GM23338 (cell line): Measurements from ENCODE around the gene MAST2. TPM values are rescaled to one million over a fixed set of nuclear protein-coding genes. Genes with fewer than 3 reads are reported as not detected.

Experiments
- ATAC-seq: fragments of 200-7000 bp; cut with Tn5 transposase; 3 replicates; pipeline ENCODE4 v1.9.1; 2020
- DNase-seq: peaks from one replicate; pipeline ENCODE4 v3.0.0-alpha.2; 2015; ENCODE audit warnings: low spot score
- H2AFZ ChIP-seq: fragments of 200-600 bp; sonication (generic); 2 replicates; pipeline ENCODE4 v1.8.0; 2016; ENCODE audit warnings: antibody characterized with exemption, mild to moderate bottlenecking, moderate library complexity
- H3F3A ChIP-seq: fragments of 200-600 bp; sonication (generic); replicated peaks from 2 replicates; pipeline ENCODE4 v1.8.0; 2017; ENCODE audit warnings: antibody characterized with exemption, mixed run types, low read depth
- H3K27ac ChIP-seq: fragments of 200-600 bp; sonication (generic); 2 replicates; pipeline ENCODE4 v1.6.1; 2016; ENCODE audit warnings: low read depth
- H3K27me3 ChIP-seq: fragments of 200-600 bp; sonication (generic); 2 replicates; pipeline ENCODE4 v1.8.0; 2016; ENCODE audit warnings: mild to moderate bottlenecking, mixed run types, moderate library complexity; ENCODE audit not compliant: insufficient read depth
- H3K36me3 ChIP-seq: fragments of 200-600 bp; sonication (generic); 2 replicates; pipeline ENCODE4 v1.8.0; 2016; ENCODE audit warnings: mild to moderate bottlenecking; ENCODE audit not compliant: insufficient read depth
- H3K4me1 ChIP-seq: fragments of 200-600 bp; sonication (generic); 2 replicates; pipeline ENCODE4 v1.8.0; 2016; ENCODE audit warnings: mild to moderate bottlenecking, moderate library complexity; ENCODE audit not compliant: insufficient read depth
- H3K4me2 ChIP-seq: fragments of 200-600 bp; sonication (generic); 2 replicates; pipeline ENCODE4 v1.7.1; 2017; ENCODE audit warnings: mixed run types
- H3K4me3 ChIP-seq: fragments of 200-600 bp; sonication (generic); 2 replicates; pipeline ENCODE4 v1.6.1; 2016; ENCODE audit warnings: mixed run types
- H3K79me2 ChIP-seq: fragments of 200-600 bp; sonication (generic); replicated peaks from 2 replicates; pipeline ENCODE4 v1.8.0; 2017; ENCODE audit warnings: mild to moderate bottlenecking; ENCODE audit not compliant: insufficient read depth
- H3K9me2 ChIP-seq: fragments of 200-600 bp; sonication (generic); 2 replicates; pipeline ENCODE4 v1.8.0; 2017; ENCODE audit not compliant: insufficient read depth
- H4K20me1 ChIP-seq: fragments of 200-600 bp; sonication (generic); replicated peaks from 2 replicates; pipeline ENCODE4 v1.8.0; 2017; ENCODE audit warnings: mild to moderate bottlenecking; ENCODE audit not compliant: insufficient read depth
- H3K27ac Mint-ChIP-seq: 2 replicates; pipeline ENCODE4 v1.8.0; 2020; ENCODE audit warnings: inconsistent platforms, mild to moderate bottlenecking, moderate library complexity, mixed read lengths
- H3K27me3 Mint-ChIP-seq: 3 replicates; pipeline ENCODE4 v1.8.0; 2022; ENCODE audit warnings: low read depth, mild to moderate bottlenecking, moderate library complexity, mixed read lengths, inconsistent platforms; ENCODE audit not compliant: insufficient read depth, poor library complexity
- H3K36me3 Mint-ChIP-seq: 3 replicates; pipeline ENCODE4 v1.8.0; 2021; ENCODE audit warnings: low read depth, mild to moderate bottlenecking, inconsistent platforms, moderate library complexity, mixed read lengths
- H3K4me1 Mint-ChIP-seq: 3 replicates; pipeline ENCODE4 v1.8.0; 2020; ENCODE audit warnings: mild to moderate bottlenecking, inconsistent platforms, mixed read lengths
- H3K4me3 Mint-ChIP-seq: 3 replicates; pipeline ENCODE4 v1.8.0; 2021; ENCODE audit warnings: moderate library complexity, mild to moderate bottlenecking, inconsistent platforms, mixed read lengths
- H3K9me3 Mint-ChIP-seq: 3 replicates; pipeline ENCODE4 v1.8.0; 2020; ENCODE audit warnings: moderate library complexity, mild to moderate bottlenecking, inconsistent platforms, mixed read lengths
- CREB1 ChIP-seq: fragments of 250-450 bp; sonication (Bioruptor Pico); IDR thresholded peaks from 2 replicates; pipeline ENCODE4 v1.5.0; 2020; ENCODE audit warnings: low read depth, mild to moderate bottlenecking, moderate library complexity
- CTCF ChIP-seq, 2 experiments: fragments of 200-600 bp in 1 of 2; sonication (generic) in 1 of 2; conservative IDR thresholded peaks; 2 replicates each; pipeline versions ENCODE4 v1.5.1 to v1.6.1; 2016 to 2017; ENCODE audit warnings: antibody characterized with exemption in 2 of 2, low read depth in 2 of 2, mild to moderate bottlenecking in 2 of 2, moderate library complexity in 1 of 2
- EZH2phosphoT487 ChIP-seq: fragments of 200-600 bp; sonication (generic); IDR thresholded peaks from one replicate; pipeline ENCODE4 v1.8.1; 2018; ENCODE audit warnings: antibody characterized with exemption; ENCODE audit not compliant: unreplicated experiment
- JUNB ChIP-seq: IDR thresholded peaks from one replicate; pipeline ENCODE4 v1.6.1; 2016; ENCODE audit warnings: antibody characterized with exemption; ENCODE audit not compliant: unreplicated experiment
- NANOG ChIP-seq: IDR thresholded peaks from 2 replicates; pipeline ENCODE4 v1.6.1; 2016; ENCODE audit warnings: antibody characterized with exemption, borderline replicate concordance
- POLR2AphosphoS5 ChIP-seq: IDR thresholded peaks from 2 replicates; pipeline ENCODE4 v1.6.1; 2016; ENCODE audit warnings: antibody characterized with exemption, low read depth
- REST ChIP-seq: IDR thresholded peaks from one replicate; pipeline ENCODE4 v1.6.1; 2018; ENCODE audit warnings: antibody characterized with exemption; ENCODE audit not compliant: unreplicated experiment
- STAT1 ChIP-seq: IDR thresholded peaks from one replicate; pipeline ENCODE4 v1.6.1; 2016; ENCODE audit warnings: antibody characterized with exemption; ENCODE audit not compliant: unreplicated experiment
- ZNF114 ChIP-seq: fragments of 250-450 bp; sonication (Bioruptor Pico); IDR thresholded peaks from 2 replicates; pipeline ENCODE4 v1.5.0; 2020; ENCODE audit warnings: mild to moderate bottlenecking, moderate library complexity
- ZNF331 ChIP-seq: fragments of 250-450 bp; sonication (Bioruptor Pico); IDR thresholded peaks from 2 replicates; pipeline ENCODE4 v1.5.0; 2020; ENCODE audit warnings: low read depth, mild to moderate bottlenecking, moderate library complexity
- ZNF462 ChIP-seq: fragments of 250-450 bp; sonication (Bioruptor Pico); IDR thresholded peaks from 2 replicates; pipeline ENCODE4 v1.5.0; 2020; ENCODE audit warnings: mild to moderate bottlenecking, moderate library complexity
- polyA plus RNA-seq: library from polyadenylated mRNA; unstranded; fragments of >200 nt; fragmentation: Nextera tagmentation; extraction: Ambion mirVana; gene quantifications from 2 replicates; pipeline ENCODE4 v1.2.1, GENCODE V29; 2016
- total RNA-seq: library from RNA; depleted of rRNA; stranded (reverse); fragments of >200 nt; shearing (Covaris generic); gene quantifications from 2 replicates; pipeline ENCODE4 v1.2.3, GENCODE V29; 2014
- TF ChIP-seq, protein P1 (sequence below): IDR thresholded peaks from 2 replicates; pipeline ENCODE4 v1.6.1; 2016; ENCODE audit warnings: antibody characterized with exemption

The MAST2 gene
- total and polyA plus RNA-seq, 2 experiments from 2014 or later, result 11.5 to 57.7 TPM

- Mint-ChIP-seq H3K4me3 (no peak overlapping the region), H3K27me3 (no peaks in the 10 kb centered on the region), H3K4me1 (no peaks in the 10 kb centered on the region; the same call in 2 of the 3 replicates), H3K27ac (no peak overlapping the region), H3K9me3 (no peaks in the 10 kb centered on the region), H3K36me3 (no peaks in the 10 kb centered on the region)
- DNase-seq (no peak), ATAC-seq (no peak)
- Histone ChIP-seq H3K9me2 (no peaks in the 10 kb centered on the region), H3K36me3 (no peaks in the 10 kb centered on the region), H3K4me3 (no peak overlapping the region), H3K4me2 (no peak overlapping the region), H3K79me2 (no peaks in the 10 kb centered on the region), H2AFZ (no peak overlapping the region), H3K4me1 (no peaks in the 10 kb centered on the region), H3F3A (no peaks in the 10 kb centered on the region), H4K20me1 (no peaks in the 10 kb centered on the region), H3K27me3 (no peaks in the 10 kb centered on the region), H3K27ac (no peak overlapping the region)
- TF ChIP-seq EZH2phosphoT487, result no peak
- no peak for TF ChIP-seq JUNB
- TF ChIP-seq REST, result no peak
- TF ChIP-seq ZNF114, result no peak
- no peak for TF ChIP-seq NANOG
- no peak for TF ChIP-seq POLR2AphosphoS5
- no peak for TF ChIP-seq ZNF331
- no peak for TF ChIP-seq CTCF (conservative IDR thresholded peaks at IDR 0.05; ENCODE audit: low read depth in 2 of 2)
- no peak for TF ChIP-seq ZNF462
- no peak for TF ChIP-seq CREB1 (CRISPR knock-in tag)
- TF ChIP-seq STAT1, result no peak
- TF ChIP-seq, protein P1, sequence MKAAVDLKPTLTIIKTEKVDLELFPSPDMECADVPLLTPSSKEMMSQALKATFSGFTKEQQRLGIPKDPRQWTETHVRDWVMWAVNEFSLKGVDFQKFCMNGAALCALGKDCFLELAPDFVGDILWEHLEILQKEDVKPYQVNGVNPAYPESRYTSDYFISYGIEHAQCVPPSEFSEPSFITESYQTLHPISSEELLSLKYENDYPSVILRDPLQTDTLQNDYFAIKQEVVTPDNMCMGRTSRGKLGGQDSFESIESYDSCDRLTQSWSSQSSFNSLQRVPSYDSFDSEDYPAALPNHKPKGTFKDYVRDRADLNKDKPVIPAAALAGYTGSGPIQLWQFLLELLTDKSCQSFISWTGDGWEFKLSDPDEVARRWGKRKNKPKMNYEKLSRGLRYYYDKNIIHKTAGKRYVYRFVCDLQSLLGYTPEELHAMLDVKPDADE, result no peak
Observed at GRCh38 chr1:46081619-46082018, 278.2 kb downstream of the MAST2 start.
